A549 treated with AZD2906 at 1 μM for 4 hours (cell line): ENCODE results near the gene PARP16. TPM values are rescaled to one million over a fixed set of nuclear protein-coding genes. Genes with fewer than 3 reads are reported as not detected.

Source experiments
- total RNA-seq: library from RNA; stranded (reverse); fragments of 200-300 nt; extraction: Qiagen RNA extraction; gene quantifications from 5 replicates; pipeline ENCODE4 v1.2.3, GENCODE V29; 2022

PARP16 gene
- total RNA-seq, result 9.9 to 12.0 TPM (median 11.0 TPM) in 5 replicates

GRCh38 chr15:65286704-65287519, at the start of gene PARP16:
Gene PARP16, minus strand, starts transcription at chr15:65286883. Its CDS starts 457 bp downstream, at chr15:65286426.

GRCh38 chr15:65304381-65305149, 17.9 kb upstream of the PARP16 start, which contains the start of gene RNU5B-1:
Gene RNU5B-1, plus strand, starts transcription at chr15:65304677.

GRCh38 chr15:65210770-65211481, 75.8 kb downstream of the PARP16 start, which contains the start of gene CILP:
Gene CILP, minus strand, starts transcription at chr15:65211473. Its CDS starts 1,718 bp downstream, at chr15:65209755.

Other genes with a start within 250 kb of the PARP16 start
- gene SLC51B, start 241.5 kb downstream of the PARP16 start, total RNA-seq, result 13.6 to 18.9 TPM (median 16.4 TPM) in 5 replicates
- gene RASL12, start 218.9 kb downstream of the PARP16 start, total RNA-seq, result 0.08 to 0.18 TPM (median 0.09 TPM) in 5 replicates
- gene KBTBD13, start 210.1 kb downstream of the PARP16 start, total RNA-seq, result not detected in 5 replicates
- 0.53 to 0.97 TPM (median 0.84 TPM) in 5 replicates for gene UBAP1L, start 171.7 kb downstream of the PARP16 start, total RNA-seq
- gene PDCD7, start 153.1 kb downstream of the PARP16 start, total RNA-seq, result 25.7 to 27.3 TPM (median 26.4 TPM) in 5 replicates
- 34.8 to 60.4 TPM (median 45.5 TPM) in 5 replicates for gene CLPX, start 101.5 kb downstream of the PARP16 start, total RNA-seq
- 0.40 to 0.60 TPM (median 0.46 TPM) in 5 replicates for gene CILP, start 75.4 kb downstream of the PARP16 start, total RNA-seq
- not detected in 5 replicates for gene RNU5A-1, start 9.2 kb upstream of the PARP16 start, total RNA-seq
- gene RNU5B-1, start 17.8 kb upstream of the PARP16 start, total RNA-seq, result not detected in 5 replicates
- gene IGDCC3, start 91.1 kb upstream of the PARP16 start, total RNA-seq, result 0.05 to 0.30 TPM (median 0.10 TPM) in 5 replicates
- gene IGDCC4, start 136.1 kb upstream of the PARP16 start, total RNA-seq, result 1.9 to 2.5 TPM (median 2.2 TPM) in 5 replicates
- gene DPP8, start 230.8 kb upstream of the PARP16 start, total RNA-seq, result 20.5 to 28.2 TPM (median 25.2 TPM) in 5 replicates
- 124 to 141 TPM (median 136 TPM) in 5 replicates for gene HACD3, start 243.6 kb upstream of the PARP16 start, total RNA-seq